ENCODE results near the gene MORN1.

DNA sequence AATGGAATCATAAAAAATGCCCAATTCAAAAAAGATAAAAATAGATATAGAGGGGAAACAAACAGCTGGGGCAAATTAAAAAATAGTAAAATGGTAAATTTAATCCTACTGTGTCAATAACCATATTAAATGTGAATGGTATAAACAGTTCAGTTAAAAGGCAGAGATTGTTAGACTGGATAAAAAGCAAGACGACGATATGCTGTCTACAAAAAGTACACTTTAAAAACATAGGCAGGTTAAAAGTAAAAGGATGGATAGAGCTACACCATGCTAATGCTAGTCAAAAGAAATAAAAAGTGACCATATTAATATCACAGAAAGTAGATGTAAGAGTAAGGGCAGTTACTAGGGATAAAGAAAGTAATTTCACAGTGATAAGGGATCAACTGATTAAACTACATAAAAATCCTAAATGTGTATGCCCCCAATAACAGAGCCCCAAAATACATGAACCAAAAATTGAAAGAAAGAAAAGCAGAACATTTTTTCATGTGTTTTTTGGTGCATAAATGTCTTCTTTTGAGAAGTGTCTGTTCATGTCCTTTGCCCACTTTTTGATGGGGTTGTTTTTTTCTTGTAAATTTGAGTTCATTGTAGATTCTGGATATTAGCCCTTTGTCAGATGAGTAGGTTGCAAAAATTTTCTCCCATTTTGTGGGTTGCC, 27.4 kb downstream of the MORN1 start:
- TF ChIP-seq, protein P1, sequence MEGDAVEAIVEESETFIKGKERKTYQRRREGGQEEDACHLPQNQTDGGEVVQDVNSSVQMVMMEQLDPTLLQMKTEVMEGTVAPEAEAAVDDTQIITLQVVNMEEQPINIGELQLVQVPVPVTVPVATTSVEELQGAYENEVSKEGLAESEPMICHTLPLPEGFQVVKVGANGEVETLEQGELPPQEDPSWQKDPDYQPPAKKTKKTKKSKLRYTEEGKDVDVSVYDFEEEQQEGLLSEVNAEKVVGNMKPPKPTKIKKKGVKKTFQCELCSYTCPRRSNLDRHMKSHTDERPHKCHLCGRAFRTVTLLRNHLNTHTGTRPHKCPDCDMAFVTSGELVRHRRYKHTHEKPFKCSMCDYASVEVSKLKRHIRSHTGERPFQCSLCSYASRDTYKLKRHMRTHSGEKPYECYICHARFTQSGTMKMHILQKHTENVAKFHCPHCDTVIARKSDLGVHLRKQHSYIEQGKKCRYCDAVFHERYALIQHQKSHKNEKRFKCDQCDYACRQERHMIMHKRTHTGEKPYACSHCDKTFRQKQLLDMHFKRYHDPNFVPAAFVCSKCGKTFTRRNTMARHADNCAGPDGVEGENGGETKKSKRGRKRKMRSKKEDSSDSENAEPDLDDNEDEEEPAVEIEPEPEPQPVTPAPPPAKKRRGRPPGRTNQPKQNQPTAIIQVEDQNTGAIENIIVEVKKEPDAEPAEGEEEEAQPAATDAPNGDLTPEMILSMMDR (IDR thresholded peaks at IDR 0.05): no peak
- TF ChIP-seq POLR2AphosphoS5 (IDR thresholded peaks at IDR 0.05): no peak
- TF ChIP-seq POLR2A (IDR thresholded peaks at IDR 0.05; ENCODE audit: low read depth): no peak

Data from esophagus muscularis mucosa (tissue), 3 donors.